ENCODE results near the gene RREB1.

The RREB1 gene, protein sequence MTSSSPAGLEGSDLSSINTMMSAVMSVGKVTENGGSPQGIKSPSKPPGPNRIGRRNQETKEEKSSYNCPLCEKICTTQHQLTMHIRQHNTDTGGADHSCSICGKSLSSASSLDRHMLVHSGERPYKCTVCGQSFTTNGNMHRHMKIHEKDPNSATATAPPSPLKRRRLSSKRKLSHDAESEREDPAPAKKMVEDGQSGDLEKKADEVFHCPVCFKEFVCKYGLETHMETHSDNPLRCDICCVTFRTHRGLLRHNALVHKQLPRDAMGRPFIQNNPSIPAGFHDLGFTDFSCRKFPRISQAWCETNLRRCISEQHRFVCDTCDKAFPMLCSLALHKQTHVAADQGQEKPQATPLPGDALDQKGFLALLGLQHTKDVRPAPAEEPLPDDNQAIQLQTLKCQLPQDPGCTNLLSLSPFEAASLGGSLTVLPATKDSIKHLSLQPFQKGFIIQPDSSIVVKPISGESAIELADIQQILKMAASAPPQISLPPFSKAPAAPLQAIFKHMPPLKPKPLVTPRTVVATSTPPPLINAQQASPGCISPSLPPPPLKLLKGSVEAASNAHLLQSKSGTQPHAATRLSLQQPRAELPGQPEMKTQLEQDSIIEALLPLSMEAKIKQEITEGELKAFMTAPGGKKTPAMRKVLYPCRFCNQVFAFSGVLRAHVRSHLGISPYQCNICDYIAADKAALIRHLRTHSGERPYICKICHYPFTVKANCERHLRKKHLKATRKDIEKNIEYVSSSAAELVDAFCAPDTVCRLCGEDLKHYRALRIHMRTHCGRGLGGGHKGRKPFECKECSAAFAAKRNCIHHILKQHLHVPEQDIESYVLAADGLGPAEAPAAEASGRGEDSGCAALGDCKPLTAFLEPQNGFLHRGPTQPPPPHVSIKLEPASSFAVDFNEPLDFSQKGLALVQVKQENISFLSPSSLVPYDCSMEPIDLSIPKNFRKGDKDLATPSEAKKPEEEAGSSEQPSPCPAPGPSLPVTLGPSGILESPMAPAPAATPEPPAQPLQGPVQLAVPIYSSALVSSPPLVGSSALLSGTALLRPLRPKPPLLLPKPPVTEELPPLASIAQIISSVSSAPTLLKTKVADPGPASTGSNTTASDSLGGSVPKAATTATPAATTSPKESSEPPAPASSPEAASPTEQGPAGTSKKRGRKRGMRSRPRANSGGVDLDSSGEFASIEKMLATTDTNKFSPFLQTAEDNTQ (N-terminal part only)

DNA sequence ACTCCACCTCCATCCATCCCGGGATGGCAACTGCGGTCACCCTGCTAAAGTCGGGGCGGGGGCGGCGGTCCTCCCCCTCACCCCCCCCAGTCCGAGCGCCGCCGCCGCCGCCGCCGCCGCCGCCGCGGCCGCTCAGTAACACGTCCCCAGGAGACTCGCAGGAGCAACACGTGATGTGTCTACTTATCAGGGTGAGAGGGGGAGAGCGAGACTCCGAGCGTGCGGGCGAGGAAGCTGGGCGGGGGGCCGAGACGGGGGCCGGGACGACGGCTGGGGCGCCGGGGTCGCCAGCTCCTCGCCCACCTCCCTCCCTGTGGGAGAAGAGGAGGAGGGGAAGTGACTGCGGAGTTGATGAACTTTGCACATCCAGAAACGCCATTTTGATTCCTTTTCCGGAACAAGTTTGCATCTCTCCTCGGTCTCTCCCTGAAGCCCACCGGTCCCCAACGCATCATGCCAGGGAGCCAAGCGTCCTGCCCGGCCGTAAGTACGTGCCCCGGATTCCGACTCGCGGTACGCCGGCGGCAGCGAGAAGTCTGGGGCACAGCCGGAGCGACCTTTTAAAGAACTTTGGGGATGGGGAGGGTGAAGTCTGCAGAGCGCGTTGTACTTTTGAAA, at the start of gene RREB1:
TSS of gene RREB1 (plus strand) at position 384 of the 618 bp plus-strand sequence. CDS start 73,951 bp downstream, outside the sequence.
- DNase-seq: peak; percentile 73

DNA sequence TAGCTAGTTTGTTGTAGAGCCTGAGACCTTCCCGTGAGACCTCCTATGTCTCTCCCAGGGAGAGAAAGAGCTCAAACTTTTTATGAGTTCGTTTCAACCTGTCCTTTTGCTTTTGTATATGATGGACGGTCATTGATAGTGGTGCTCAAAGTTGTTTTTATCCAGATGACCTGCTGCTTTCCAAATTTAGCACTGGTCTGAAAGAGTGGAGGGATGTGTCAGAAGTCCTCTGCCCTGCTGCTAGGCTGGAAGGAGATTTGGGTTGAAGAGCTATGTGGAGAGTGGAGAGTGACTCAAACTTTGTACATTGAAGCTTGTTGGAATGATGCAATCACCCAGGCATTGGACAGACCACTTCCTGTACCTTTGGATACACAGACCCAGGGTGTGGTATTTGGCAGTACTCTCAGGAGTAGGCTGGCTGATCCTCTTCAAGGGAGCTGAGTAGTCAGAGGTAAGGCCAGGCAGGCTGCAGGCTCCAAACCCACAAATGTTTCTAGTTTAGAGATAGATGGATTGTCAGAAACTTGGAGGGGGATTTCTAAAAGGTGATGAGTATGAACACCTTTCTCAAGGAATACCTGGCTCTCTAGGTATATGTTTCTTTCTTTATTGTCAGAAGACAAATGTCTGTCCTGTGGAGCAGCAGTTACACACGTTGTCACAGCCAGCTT, 49.4 kb upstream of the RREB1 start:
- DNase-seq: no peak

DNA sequence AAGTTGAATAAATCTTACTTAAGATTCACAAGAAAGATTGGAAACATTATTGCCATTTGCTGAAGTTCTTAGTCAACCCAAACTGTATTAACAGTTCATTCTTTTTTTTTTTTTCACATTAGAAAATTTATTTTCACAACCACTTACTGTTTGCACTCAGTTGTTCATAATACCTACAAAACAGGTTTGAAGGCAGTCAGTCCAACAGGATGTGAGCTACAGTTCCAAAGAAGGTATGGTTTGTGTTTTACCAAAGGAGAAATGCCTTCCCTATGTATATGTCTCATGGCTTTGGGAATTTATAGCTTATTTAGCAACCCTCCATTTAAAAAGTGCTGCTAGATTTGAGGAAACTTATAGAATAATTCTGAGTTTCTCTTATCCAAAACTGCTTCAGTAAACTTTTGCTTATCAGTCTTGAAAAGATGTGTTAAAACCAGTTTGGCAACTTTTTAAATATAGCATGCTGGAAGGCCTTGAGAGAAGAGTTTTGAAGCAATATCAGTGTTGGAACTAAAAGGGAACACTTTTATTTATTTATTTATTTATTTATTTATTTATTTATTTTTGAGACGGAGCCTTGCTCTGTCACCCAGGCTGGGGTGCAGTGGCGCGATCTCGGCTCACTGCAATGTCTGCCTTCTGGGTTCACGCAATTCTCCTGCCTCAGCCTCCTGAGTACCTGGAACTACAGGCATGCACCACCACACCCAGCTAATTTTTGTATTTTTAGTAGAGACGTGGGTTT, 46.8 kb upstream of the RREB1 start:
- no peak for DNase-seq

DNA sequence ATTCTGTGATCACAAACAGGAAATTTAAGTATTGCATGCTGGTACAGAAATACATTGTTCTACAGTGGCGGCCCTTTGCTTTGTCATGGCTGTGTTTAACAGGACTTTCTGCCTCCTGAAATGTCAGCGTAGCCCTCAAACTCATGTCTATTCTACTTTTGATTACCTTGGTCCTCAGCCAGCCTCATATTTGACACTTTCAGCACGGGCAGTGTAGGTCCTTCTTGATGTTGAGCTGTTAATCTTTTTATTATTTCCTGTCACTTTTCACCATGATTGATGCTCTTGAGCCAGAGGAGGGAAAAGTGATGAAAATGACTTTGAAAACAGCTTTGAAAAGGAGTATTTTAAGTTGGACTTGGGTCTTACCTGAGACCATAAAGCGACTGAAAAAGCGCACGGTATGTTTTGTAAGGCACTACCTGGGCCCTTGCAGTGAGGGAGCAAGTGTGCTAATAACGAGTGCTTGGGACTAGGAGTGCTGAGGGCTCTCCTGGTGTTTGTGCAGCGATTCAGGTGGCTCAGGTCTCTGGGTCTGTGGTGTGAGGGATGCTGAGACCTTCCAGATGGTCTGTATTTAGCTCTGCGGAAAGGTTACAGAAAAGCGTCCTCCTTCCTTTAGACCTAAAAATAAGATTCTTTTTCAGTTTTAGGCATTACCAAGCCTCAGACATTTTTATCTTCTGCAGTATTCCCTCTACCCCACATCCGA, 45.2 kb upstream of the RREB1 start:
- DNase-seq: no peak

DNA sequence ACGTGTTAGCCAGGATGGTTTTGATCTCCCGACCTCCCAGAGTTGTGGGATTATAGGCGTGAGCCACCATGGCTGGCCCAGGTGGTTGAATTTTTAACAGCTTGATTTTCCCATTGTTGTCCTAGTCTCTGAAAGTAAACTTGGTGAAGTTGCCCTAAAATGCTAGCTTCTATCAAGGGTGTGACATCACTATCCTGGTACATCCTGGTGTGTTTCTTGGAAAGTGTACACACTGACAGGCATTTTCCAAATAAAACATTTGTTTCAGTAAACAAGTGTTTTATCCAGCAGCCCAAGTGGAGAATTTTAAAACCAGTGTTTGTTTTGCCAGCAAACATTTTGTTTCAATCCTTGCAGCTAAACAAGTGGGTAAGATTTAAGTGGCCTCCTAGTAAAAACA, 40.5 kb upstream of the RREB1 start:
- no peak for DNase-seq

DNA sequence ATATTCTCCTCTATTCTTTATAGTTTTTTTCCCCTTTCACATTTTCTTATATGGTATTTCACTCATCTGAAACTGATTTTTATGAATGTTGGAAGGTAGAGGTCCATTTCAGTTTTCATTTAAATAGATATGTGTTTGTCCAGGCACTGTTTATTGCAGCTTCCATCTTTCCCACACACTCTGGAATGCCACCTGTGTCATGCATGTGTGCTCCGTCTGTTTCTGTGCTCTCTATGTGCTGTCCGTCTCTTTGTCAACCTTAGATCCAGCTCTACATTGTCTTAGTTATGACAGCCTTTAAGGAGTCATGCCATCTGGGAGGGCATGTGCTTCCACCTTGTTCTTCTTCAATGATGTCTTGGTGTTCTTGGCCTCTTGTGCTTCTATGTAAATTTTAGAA, 36.4 kb upstream of the RREB1 start:
- no peak for DNase-seq

DNA sequence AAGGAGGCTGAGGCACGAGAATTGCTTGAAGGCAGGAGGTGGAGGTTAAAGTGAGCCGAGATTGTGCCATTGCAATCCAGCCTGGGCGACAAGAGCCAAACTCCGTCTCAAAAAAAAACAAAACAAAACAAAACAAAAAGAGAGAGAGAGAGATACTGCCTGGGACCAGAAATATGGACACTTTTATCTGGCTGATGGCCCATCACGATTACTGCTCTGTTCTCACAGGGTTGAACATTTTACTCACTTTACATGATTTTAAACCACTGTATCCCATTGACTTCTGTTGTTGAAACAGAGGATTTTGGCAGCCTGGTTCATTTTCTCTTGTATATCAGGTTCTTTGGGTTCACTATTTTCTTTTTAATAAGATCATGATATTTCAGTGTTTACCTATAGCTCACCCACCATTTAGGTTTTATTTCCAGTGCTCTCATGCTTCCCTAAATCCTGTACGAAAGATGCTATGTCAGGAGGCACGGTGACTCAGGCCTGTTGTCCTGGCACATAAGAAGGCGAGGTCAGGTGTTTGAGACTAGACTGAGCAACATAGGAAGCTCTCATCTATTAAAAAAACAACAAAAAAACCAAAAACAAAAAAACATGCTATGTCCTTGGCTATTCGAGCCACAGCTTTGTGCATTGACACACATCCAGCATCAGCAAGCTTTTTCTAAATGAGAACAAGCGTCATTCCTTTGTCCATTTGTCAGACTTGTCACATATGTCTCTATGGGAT, 34.5 kb upstream of the RREB1 start:
- DNase-seq: no peak

DNA sequence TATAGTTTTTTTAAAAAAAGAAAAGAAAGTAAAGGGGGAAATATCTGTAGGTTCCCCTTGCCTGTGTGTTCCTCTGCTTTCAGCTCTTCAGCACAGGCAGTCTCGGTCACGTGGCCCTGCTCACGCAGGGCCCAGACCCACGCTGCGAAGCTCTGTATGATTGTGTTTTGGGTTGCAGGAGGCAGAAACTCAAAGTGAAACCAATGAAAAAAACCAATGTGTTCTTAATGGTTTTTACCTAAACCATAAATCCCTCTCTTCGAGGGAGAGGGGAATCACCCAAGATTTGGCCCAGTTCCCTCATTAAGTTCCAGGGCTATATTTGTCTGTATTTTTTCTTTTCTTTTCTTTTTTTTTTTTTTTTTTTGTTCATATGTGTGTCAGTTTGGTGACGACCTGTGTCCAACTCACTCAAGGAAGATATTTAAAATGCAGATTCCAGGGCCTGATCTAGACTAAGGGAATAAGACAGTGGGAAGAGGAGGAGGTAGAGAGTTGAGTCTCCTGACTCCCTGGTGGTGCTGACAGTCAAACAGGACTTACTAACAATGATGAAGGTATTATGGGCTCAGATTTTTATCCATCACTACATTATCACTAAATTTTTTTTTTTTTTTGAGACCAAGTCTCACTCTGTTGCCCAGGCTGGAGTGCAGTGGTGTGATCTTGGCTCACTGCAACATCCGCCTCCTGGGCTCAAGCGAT, 33.8 kb upstream of the RREB1 start:
- DNase-seq: peak; percentile 74

DNA sequence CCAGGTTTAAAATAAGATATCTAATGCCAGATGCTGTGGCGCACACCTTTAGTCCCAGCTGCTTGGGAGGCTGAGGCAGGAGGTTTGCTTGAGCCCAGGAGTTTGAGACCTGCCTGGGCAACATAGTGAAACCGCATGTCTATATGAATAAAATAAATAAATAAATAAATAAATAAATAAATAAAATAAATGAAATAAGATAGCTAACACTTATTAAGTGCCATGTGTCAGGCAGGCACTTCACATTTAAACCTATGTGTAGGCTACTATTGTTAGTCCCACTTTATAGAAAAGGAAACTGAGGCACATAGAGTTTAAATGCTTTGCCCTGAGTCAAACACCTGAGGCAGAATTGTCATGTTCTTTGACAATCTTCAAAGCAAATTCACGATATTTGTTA, 32.9 kb upstream of the RREB1 start:
- no peak for DNase-seq

DNA sequence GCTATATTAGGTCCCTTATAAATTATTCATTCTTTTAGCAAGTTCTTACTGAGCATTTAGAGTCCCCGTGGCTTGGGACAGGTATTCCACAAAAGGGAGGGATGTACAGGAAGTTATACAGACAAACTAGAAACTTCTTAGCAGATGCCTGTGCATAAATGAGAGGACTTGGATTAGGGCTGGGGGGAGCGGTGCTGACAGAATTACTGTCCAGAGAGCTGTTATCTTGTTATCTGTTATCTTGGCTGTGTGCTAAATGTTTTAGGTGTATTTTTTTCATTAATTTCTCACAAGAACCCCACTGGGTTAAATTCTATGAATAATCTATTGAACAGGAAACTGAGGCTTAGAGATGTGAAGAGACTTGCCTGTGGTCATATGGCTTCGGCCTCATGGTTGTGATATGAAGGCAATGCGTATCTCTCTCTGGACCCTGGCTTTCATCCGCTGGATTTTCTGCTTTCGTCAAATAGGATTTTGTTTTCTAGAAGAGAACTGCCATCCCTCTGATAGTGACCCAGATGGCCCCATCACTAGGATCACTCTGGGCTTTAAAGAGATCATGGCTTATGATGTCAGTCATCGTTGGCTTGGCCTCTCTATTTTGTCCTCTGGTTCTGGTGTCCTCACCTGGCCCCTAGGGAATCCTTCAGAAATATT, 32.3 kb upstream of the RREB1 start:
- no peak for DNase-seq

DNA sequence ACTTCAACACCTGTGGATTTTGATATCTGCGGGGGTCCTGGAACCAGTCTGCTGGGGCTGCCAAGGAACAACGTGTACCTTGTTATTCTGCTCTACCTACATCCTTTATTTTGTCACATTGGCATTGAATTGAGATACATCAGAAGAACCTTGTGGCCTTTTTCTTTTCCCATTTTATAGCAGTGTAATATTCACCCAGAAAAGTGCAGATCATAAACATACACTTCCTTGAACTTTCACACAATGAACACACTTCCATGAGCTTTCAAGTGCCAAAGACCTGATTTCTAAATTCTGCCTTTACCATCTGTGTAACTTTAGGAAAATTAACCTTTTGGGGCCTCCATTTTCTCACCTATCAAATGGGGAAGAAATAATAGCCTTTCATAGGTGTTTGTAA, 29.9 kb upstream of the RREB1 start:
- no peak for DNase-seq

DNA sequence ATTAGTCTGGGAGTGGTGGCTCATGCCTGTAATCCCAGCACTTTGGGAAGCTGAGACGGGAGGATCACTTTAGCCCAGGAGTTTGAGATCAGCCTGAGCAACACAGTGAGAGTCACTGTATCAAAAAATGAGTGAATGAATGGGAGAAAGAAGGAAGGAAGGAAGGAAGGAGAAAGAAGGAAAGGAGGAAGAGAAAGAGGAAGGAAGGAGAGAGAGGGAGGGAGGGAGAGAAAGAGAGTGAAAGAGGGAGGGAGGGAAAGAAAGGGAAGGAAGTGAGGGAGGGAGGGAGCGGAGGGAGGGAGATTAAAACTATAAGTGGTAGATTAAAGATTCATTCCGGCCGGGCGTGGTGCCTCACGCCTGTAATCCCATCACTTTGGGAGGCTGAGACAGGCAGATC, 28.9 kb upstream of the RREB1 start:
- no peak for DNase-seq

DNA sequence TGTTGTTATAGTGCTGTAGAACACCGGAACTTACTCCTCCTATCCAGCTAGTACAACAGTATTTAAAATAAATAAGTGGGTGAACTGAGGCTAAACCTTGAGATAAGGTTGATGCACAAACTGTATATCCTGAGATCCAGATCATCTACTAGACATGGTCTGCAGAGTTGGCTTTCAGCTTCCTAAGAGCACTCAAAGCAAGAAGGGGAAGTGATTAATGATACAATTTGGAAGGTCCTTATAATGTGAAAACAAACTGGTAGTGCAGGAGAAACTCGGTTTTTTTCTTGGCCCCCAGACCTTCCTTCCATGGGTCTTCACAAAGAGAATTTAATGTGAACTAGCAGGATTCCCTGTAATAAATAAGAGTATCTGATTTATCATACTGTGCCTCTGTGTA, 27.4 kb upstream of the RREB1 start:
- DNase-seq: no peak

DNA sequence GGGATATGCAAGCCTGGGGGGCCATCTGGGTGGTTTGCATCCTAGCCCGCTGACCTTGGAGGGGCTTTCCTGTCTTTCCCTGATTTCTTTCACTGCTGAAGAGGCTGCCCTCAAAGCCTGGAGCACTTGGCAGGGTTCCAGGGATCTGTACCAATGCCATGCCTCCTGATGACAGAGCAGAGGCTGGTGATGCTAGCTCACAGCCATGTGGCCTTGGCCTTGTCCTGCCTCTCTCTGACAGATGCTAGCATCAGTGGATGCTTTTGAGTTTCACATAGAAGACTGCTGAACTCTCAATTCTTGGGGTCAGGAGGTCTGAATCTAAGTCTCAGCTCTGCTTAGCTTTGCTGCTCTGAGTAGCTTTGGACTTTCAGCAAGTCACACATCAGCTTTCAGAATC, 21.9 kb upstream of the RREB1 start:
- no peak for DNase-seq

DNA sequence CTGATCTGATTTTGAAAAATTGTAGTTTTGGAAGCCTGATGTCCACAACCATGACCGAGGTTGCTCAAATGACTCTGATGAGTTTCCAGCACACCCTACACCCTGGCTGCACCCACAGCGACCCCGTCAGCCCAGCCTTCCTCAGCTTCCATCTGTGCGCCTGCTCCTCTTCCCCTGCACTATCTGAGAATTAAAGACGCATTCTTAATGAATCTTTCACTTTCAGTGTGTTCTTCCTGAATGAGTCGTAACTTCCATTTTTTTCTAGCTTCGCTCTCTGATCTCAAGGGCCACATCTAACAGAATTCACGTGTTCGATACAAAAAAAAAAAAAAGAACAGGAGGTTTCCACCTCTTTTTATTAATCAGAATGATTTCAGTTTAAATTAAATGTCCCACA, 21.3 kb upstream of the RREB1 start:
- peak; percentile 54 for DNase-seq

DNA sequence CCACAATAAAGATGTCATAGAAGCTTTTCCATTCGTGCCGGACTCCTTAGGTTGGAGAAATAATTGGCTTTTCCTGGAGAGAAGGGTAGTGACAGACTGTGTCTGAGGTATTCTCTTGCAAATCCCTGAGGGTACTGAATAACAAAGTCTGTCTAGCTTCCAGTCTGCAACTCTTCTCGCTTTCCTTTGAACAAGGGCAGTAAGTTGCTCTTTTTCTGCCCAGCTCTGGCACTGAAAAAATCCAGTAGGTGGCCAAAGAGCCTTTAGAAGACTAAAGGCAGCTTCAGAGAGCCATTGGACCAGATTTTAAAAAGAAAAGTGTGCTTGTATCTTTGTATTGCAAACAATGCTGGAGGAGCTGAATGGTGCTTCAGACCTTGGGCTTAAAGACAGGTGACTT, 20.7 kb upstream of the RREB1 start:
- DNase-seq: no peak

DNA sequence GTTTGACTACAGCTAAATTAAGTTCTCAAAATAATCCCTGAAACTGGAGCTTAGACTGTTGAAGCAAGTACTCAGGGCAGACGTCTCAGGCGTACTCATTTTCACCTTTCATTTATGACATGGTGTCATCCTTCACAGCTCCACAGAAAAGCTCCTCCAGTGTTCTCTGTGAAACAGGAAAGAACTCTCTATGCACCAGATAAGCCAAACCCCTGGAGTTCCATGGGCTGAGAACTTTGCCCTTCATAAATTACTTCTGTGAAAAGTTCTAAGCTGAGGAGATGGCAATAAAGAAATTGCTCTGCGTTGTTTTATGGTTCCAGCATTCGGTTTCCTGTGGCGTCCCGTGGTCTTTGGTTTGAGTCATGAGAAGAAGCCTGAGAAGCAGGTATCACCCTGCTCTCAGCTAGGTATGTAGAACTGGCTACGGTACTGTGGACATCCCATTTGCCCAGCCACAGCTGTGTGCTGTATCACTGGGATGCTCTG, 20.2 kb upstream of the RREB1 start:
- peak; percentile 48 for DNase-seq

DNA sequence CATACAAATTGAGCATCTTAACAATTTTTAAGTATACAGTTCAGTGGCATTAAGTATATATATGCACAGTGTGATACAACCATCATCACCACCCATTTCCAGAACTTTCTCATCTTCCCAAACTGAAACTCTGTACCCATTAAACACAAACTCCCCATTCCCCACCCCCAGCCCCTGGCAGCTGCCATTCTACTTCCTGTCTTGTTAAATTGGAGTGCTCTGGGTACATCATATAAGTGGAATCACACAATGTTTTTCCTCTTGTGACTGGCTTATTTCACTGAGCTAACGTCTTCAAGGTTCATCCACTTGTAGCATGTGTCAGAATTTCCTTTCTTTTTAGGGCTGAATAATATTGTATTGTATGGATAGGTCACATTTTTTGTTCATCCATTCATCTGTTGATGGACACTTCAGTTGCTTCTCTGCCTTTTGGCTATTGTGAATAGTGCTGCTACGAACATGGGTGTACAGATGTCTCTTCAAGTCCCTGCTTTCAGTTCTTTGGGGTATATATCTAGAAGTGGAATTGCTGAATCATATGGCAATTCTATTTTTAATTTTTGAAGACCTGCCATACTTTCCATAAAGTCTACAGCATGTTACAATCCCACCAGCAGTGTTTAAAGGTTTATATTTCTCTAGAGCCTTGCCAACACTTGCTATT, 19.6 kb upstream of the RREB1 start:
- DNase-seq: no peak
